ENCODE results near the gene PLXNB1.
A peak's percentile ranks its signal among the peaks of the same experiment; 100 is the strongest.

The PLXNB1 gene

GRCh38 chr3:48436855-48437254 lies 7.0 kb upstream of the PLXNB1 start:
- H3K4me3 ChIP-seq (ENCODE audit: low read depth, low read length), result no peak overlapping the region
- H3K27me3 ChIP-seq, result no peaks in the 10 kb centered on the region
- no peaks in the 10 kb centered on the region for H3K4me1 ChIP-seq
- TF ChIP-seq CTCF (IDR thresholded peaks at IDR 0.05; ENCODE audit: low read depth, low read length), result no peak
- no peaks in the 10 kb centered on the region for H3K9me3 ChIP-seq
- no peak for DNase-seq
- H3K36me3 ChIP-seq, result peaks cover 3% of the 10 kb centered on the region; the same call in 1 of the 2 replicates

- H3K36me3 ChIP-seq, result peaks cover 3% of the 10 kb centered on the region; the same call in 1 of the 2 replicates
- no peak for TF ChIP-seq CTCF (IDR thresholded peaks at IDR 0.05; ENCODE audit: low read depth, low read length)
- no peak for DNase-seq
Measured at GRCh38 chr3:48436477-48436787, 6.5 kb upstream of the PLXNB1 start.

GRCh38 chr3:48435774-48436476 lies 6.0 kb upstream of the PLXNB1 start:
- H3K9me3 ChIP-seq, result no peaks in the 10 kb centered on the region
- TF ChIP-seq CTCF (IDR thresholded peaks at IDR 0.05; ENCODE audit: low read depth, low read length), result peak; percentile 99
- H3K27me3 ChIP-seq, result no peaks in the 10 kb centered on the region
- no peaks in the 10 kb centered on the region for H3K4me1 ChIP-seq
- peaks cover 3% of the 10 kb centered on the region; the same call in 1 of the 2 replicates for H3K36me3 ChIP-seq
- peak; percentile 72 for DNase-seq
- no peak overlapping the region for H3K4me3 ChIP-seq (ENCODE audit: low read depth, low read length)

More at GRCh38 chr3:48436477-48436787, 6.5 kb upstream of the PLXNB1 start:
- Histone ChIP-seq H3K9me3 (no peaks in the 10 kb centered on the region), H3K4me3 (ENCODE audit: low read depth, low read length) (no peak overlapping the region), H3K27me3 (no peaks in the 10 kb centered on the region), H3K4me1 (no peaks in the 10 kb centered on the region)

GRCh38 chr3:48435223-48435595 lies 5.3 kb upstream of the PLXNB1 start:
- no peaks in the 10 kb centered on the region for H3K9me3 ChIP-seq
- no peaks in the 10 kb centered on the region for H3K27me3 ChIP-seq
- TF ChIP-seq CTCF (IDR thresholded peaks at IDR 0.05; ENCODE audit: low read depth, low read length), result no peak
- no peak overlapping the region for H3K4me3 ChIP-seq (ENCODE audit: low read depth, low read length)
- peaks cover 3% of the 10 kb centered on the region; the same call in 1 of the 2 replicates for H3K36me3 ChIP-seq
- no peak for DNase-seq
- no peaks in the 10 kb centered on the region for H3K4me1 ChIP-seq

- H3K27me3 ChIP-seq, result no peaks in the 10 kb centered on the region
- TF ChIP-seq CTCF (IDR thresholded peaks at IDR 0.05; ENCODE audit: low read depth, low read length), result no peak
- no peaks in the 10 kb centered on the region for H3K4me1 ChIP-seq
- no peaks in the 10 kb centered on the region for H3K9me3 ChIP-seq
- H3K36me3 ChIP-seq, result peaks cover 3% of the 10 kb centered on the region; the same call in 1 of the 2 replicates
- H3K4me3 ChIP-seq (ENCODE audit: low read depth, low read length), result no peak overlapping the region
- no peak for DNase-seq
Measured at GRCh38 chr3:48434591-48435222, 4.8 kb upstream of the PLXNB1 start.

- Histone ChIP-seq H3K4me1 (no peaks in the 10 kb centered on the region), H3K27me3 (no peaks in the 10 kb centered on the region), H3K36me3 (peaks cover 3% of the 10 kb centered on the region; the same call in 1 of the 2 replicates), H3K9me3 (no peaks in the 10 kb centered on the region), H3K4me3 (ENCODE audit: low read depth, low read length) (no peak overlapping the region)
- TF ChIP-seq CTCF (IDR thresholded peaks at IDR 0.05; ENCODE audit: low read depth, low read length), result no peak
- no peak for DNase-seq
Measured at GRCh38 chr3:48433472-48434118, 3.7 kb upstream of the PLXNB1 start.

Data from BE2C (cell line).